Measurements from ENCODE around the gene DOCK9.

DOCK9 gene

DNA sequence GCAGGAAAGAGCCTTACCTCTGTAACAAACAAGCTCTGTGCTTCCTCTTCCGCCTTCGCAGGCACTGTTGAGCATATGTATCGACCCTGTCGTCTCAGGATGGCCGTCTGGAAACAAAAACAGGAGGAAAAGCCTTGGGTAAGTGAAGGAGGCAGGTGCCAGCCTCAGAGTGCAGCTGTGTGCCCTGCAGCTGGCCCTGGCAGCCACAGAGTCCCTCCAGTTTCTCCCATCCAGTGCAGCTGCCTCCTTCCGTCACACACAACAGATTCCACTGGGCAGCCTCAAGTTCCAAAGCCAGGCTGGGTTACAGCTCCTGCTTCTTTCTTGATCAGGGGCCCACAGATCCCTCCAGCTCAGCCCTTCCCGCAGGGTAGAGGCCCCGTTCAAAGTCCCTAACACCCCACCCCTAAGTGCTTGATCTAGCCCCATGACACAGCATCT, 47.7 kb downstream of the DOCK9 start:
- Mint-ChIP-seq H3K27me3 (no peaks in the 10 kb centered on the region), H3K4me1 (ENCODE audit: low read depth) (peaks cover 22% of the 10 kb centered on the region), H3K27ac (peak overlapping the region; percentile 91), H3K36me3 (ENCODE audit: low read depth) (peaks cover 59% of the 10 kb centered on the region), H3K4me3 (peak overlapping the region; percentile 60), H3K9me3 (peaks cover 16% of the 10 kb centered on the region)
- DNase-seq: peak; percentile 37

DNA sequence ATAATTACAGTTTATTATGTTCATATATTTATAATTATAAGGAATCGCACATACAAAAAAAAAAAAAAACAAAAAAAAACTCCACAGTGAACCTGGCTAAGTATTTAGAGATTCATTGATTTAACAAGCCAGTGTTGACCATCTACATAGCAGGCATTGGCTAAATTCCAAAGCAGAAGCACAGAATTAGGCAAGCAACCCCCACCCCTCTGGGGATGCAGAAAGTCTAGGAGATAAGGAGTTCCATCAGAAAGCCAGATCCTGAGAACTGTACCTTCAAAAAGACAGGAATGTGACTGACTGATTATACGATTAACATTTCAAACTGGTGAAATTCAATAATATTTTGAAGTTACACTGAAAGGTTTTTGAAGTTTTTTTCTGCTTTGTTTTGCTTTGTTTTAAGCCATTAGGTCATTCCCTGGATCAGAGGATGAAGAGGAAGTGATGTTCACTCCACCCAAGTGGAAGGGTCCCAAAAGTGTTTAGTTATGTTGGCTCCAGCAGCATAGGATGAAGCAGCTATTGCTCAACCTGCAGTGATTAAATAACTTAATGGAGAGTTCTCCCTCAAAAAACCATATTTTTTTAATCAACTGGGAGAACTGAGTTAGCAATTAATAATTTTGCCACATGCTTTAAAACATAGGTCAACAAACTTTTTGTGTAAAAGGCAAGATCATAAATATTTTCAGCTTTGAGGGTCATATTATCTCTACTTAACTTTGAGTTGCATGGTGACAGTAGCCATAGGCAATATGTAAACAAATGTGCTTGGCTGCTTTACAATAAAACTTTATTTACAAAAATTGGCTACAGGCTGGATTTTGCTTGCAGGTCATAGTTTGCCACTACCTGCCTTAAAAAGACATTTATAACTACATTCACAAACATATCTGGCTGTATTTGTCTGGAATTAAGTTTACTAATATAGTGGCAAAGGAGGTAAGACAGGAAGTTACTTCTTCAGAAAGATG, 49.6 kb downstream of the DOCK9 start:
- Mint-ChIP-seq H3K4me3 (no peak overlapping the region), H3K4me1 (ENCODE audit: low read depth) (peaks cover 19% of the 10 kb centered on the region), H3K27me3 (no peaks in the 10 kb centered on the region), H3K27ac (no peak overlapping the region), H3K36me3 (ENCODE audit: low read depth) (peaks cover 58% of the 10 kb centered on the region), H3K9me3 (peaks cover under 1% of the 10 kb centered on the region)
- DNase-seq: no peak

DNA sequence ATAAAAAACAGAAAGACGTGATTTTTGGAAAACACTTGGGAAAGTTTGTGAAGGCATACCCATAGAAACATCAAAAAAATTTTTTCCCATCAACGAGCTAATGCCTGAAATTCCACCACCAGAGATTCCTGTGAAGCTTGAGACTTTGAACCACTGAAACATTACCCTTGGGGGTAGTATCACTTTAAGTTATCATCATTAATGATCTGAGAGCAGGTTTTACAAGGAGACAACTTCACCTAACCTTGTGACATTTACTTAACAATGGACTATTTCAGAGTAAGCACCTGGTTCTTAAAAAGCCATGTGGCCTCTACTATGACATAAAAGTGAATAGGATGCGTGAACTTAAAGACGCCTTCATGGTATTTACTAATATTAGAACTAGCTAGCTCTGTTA, 51.9 kb downstream of the DOCK9 start:
- Mint-ChIP-seq H3K36me3 (ENCODE audit: low read depth) (peaks cover 74% of the 10 kb centered on the region), H3K27ac (no peak overlapping the region), H3K9me3 (no peaks in the 10 kb centered on the region), H3K4me3 (no peak overlapping the region), H3K4me1 (ENCODE audit: low read depth) (peaks cover 20% of the 10 kb centered on the region), H3K27me3 (no peaks in the 10 kb centered on the region)
- DNase-seq: no peak

DNA sequence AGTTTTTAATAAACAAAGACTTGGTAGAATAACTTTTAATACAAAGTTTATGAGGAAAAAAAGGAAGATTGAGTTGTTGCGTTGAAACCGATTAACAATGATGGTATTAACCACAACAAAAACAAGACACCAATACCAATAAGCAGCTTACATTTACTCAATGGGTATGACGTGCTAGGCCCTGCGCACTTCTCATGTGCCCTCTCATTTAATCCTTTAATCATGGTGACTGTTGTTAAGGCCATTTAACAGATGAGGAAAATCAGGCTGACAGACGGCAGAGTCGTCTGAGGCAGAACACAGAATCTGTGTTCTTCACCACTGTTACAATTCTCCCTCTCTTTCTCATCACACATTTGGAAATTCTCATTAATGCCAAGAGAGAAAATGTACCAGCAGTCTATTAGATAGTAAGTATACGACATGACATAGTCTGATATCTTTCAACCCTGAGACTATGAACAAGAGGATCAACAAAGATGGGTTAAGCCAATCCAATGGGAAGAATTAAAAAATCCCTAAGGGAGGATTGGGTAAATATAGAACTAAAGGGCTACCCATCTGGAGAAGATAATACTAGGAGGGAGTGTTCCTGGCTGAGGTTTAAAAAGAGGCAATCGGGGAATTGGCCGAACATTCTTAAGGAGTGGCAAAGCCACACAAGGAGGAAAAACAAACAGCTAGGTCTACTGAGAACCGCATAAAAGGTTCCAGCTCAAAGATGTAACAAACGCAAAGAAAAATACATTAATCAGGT, 54.0 kb downstream of the DOCK9 start:
- H3K36me3 Mint-ChIP-seq (ENCODE audit: low read depth): peaks cover 82% of the 10 kb centered on the region
- no peak for DNase-seq
- H3K27me3 Mint-ChIP-seq: no peaks in the 10 kb centered on the region
- H3K27ac Mint-ChIP-seq: no peak overlapping the region
- peaks cover 27% of the 10 kb centered on the region for H3K4me1 Mint-ChIP-seq (ENCODE audit: low read depth)
- no peaks in the 10 kb centered on the region for H3K9me3 Mint-ChIP-seq
- no peak overlapping the region for H3K4me3 Mint-ChIP-seq

DNA sequence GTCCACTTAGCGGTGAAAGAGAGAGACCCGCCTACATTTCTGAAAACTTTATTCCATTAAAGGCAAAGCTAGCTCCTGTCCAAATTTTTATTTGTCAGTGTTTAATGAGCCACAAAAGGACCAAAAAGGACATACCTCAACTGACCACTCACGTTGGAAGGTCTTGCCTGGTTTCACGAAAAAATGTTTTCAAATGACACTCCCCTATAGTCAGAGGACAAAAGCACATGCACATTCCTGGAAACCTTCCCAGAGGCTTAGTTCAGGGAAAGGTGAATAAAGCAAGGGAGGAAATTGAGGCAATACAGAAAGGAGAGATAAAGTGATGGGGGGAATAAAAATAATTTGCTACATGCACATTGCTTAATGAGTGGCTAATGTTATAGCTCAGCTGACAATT, 55.6 kb downstream of the DOCK9 start:
- Mint-ChIP-seq H3K27ac (no peak overlapping the region), H3K27me3 (no peaks in the 10 kb centered on the region), H3K9me3 (no peaks in the 10 kb centered on the region), H3K36me3 (ENCODE audit: low read depth) (peaks cover 87% of the 10 kb centered on the region), H3K4me1 (ENCODE audit: low read depth) (peaks cover 36% of the 10 kb centered on the region), H3K4me3 (no peak overlapping the region)
- DNase-seq: no peak

DNA sequence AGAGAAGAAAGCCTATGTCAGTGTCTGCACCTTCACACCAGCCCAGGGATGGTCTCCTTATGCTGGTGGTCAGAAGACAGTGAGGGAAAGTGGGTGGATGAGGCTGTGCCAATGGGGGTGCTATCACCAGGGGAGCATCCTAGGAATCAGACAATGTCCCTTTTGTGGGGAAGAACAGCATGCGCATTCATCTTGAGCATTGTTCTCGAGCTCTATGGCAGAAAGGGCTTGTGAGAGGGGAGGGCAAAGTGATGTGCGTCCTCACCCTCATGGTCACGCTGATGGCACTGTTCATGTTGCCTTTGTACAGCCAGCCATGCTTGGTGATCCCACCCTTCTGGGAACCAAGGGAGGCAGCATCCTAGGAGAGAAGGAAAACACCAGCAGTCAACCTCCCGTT, 56.1 kb downstream of the DOCK9 start:
- no peak for DNase-seq
- no peak overlapping the region for H3K27ac Mint-ChIP-seq
- H3K4me3 Mint-ChIP-seq: no peak overlapping the region
- no peaks in the 10 kb centered on the region for H3K9me3 Mint-ChIP-seq
- H3K4me1 Mint-ChIP-seq (ENCODE audit: low read depth): peaks cover 36% of the 10 kb centered on the region
- H3K27me3 Mint-ChIP-seq: no peaks in the 10 kb centered on the region
- H3K36me3 Mint-ChIP-seq (ENCODE audit: low read depth): peaks cover 87% of the 10 kb centered on the region

DNA sequence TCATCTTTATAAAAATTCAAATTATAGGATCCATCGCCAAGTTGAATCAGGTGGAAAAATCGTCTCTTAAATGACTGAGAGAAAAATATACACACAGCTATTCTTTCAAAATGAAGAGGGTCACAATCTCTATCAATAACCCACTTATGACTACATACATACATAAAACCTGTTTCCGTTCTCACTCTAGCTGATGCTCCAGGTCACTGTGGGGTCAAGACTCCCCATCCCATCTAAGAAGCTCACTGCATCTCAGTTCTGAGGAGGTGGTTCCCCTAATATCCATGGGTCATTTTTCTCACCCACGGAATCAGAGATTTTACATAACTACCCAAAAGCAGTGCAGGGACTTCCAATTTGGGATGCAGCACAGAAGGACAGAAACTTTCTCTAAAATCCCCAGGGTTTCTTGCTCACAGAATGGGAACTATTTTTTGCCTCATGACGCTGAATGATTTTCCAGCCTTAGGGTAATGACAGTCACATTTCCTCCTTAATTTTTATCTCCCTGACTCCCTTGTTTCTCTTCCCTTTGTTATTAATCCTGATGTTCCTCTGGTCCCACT, 56.8 kb downstream of the DOCK9 start:
- Mint-ChIP-seq H3K36me3 (ENCODE audit: low read depth) (peaks cover 84% of the 10 kb centered on the region), H3K9me3 (no peaks in the 10 kb centered on the region), H3K27me3 (no peaks in the 10 kb centered on the region), H3K4me3 (no peak overlapping the region), H3K27ac (no peak overlapping the region), H3K4me1 (ENCODE audit: low read depth) (peaks cover 40% of the 10 kb centered on the region)
- DNase-seq: no peak

DNA sequence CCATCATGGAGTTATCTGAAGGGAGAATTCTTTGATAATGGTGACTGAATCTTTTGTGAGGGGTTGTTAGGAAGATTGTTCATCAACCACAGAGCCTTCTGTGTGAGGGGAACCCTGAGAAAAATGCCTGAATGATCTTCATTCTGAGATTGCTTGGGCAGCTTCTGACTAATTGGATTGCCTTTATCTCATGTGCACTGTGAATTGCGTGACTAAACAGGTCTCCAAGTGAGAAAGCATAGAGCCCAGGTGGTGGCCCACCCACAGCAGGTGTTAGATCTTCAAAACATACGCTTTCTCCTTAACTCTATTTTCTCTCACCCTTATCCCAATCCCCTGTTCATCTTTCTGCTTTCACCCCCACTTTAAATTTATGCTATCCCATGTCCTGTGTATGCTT, 58.3 kb downstream of the DOCK9 start:
- DNase-seq: no peak
- Mint-ChIP-seq H3K4me3 (no peak overlapping the region), H3K9me3 (no peaks in the 10 kb centered on the region), H3K27ac (peak overlapping the region; percentile 84), H3K4me1 (ENCODE audit: low read depth) (peaks cover 48% of the 10 kb centered on the region), H3K36me3 (ENCODE audit: low read depth) (peaks cover 89% of the 10 kb centered on the region), H3K27me3 (no peaks in the 10 kb centered on the region)

DNA sequence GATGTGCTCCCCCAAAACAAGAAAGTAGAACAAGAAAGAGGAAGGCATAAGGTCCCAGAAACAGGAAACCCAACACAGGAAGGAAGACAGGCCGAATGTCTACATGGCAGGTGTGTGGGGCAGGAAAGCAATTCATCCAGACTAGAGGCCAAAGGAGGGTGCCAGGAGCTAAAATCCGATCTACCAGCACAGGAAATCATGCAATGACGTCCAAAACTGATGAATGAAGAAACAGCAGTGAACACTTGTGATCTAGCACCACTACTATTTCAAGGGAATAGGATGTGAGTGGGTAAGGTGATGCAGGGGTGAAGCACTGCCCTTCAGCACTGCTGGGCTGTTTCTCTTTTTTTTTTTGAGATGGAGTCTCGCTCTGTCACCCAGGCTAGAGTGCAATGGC, 59.1 kb downstream of the DOCK9 start:
- no peak overlapping the region for H3K4me3 Mint-ChIP-seq

DNA sequence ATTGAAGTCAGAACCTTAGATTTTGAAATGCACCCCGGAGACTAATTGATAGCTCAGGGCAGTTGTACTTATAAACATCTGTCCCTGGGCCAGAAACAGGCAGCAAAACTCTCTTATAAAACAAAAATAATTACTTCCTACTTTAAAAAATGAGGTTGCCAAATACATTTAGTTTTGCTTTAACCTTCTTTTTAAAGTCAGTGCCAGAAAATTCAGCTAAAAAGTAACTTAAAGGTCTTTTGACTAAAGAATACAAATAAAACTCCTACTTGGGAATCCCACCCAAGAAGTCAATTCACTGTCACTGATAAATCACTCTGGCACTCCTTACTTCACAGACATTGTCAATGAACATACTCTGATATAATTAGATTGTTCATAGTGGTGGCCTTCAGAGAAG, 60.7 kb downstream of the DOCK9 start:
- Mint-ChIP-seq H3K4me3 (no peak overlapping the region), H3K36me3 (ENCODE audit: low read depth) (peaks cover 83% of the 10 kb centered on the region), H3K9me3 (no peaks in the 10 kb centered on the region), H3K27me3 (no peaks in the 10 kb centered on the region), H3K27ac (no peak overlapping the region), H3K4me1 (ENCODE audit: low read depth) (peaks cover 63% of the 10 kb centered on the region)
- DNase-seq: no peak

More for the DNA sequence above, 59.1 kb downstream of the DOCK9 start:
- peaks cover 89% of the 10 kb centered on the region for H3K36me3 Mint-ChIP-seq (ENCODE audit: low read depth)
- peak overlapping the region; percentile 84 for H3K27ac Mint-ChIP-seq
- no peaks in the 10 kb centered on the region for H3K27me3 Mint-ChIP-seq
- peaks cover 52% of the 10 kb centered on the region for H3K4me1 Mint-ChIP-seq (ENCODE audit: low read depth)
- DNase-seq: no peak
- no peaks in the 10 kb centered on the region for H3K9me3 Mint-ChIP-seq

DNA sequence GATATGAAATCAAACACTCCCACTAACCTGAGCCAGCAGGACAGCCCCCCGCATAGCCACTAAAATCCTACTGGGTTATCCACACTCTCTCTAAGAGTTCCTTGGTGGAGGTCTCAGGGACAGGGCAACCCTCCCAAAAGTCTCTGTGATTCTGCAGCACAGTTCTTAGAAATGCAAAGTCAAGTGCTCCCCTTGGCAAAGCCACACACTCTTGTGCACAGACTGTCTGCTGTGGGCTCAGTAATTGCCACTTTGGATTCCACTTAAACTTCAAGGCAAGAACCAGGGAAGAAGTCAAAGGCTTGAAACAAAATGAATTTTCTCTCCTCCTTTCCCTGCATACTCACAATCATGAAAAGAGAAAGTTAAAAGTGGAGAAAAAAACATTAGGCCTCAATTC, 61.5 kb downstream of the DOCK9 start:
- DNase-seq: no peak
- Mint-ChIP-seq H3K4me3 (no peak overlapping the region), H3K9me3 (no peaks in the 10 kb centered on the region), H3K36me3 (ENCODE audit: low read depth) (peaks cover 76% of the 10 kb centered on the region), H3K27me3 (no peaks in the 10 kb centered on the region), H3K27ac (no peak overlapping the region), H3K4me1 (ENCODE audit: low read depth) (peaks cover 62% of the 10 kb centered on the region)

DNA sequence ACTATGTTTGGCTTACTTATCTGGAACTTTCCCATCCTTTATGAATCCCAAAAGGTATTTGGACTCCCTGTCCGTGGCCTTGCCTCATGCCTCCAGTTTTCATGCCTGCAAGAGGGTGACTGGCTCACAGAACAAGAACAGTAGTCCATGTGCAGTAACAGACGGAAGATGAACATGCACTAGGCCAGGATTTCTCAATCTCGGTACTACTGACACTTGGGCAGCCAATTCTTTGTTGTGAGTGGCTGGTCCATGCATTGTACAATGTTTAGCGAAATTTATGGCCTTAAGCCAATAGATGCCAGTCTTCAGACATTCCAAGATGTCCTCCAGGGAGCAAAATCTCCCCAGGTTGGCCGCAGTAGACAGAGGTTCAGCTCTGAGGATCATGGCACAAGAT, 61.9 kb downstream of the DOCK9 start:
- no peaks in the 10 kb centered on the region for H3K27me3 Mint-ChIP-seq
- H3K27ac Mint-ChIP-seq: no peak overlapping the region
- H3K36me3 Mint-ChIP-seq (ENCODE audit: low read depth): peaks cover 71% of the 10 kb centered on the region
- no peak overlapping the region for H3K4me3 Mint-ChIP-seq
- no peaks in the 10 kb centered on the region for H3K9me3 Mint-ChIP-seq
- no peak for DNase-seq
- peaks cover 63% of the 10 kb centered on the region for H3K4me1 Mint-ChIP-seq (ENCODE audit: low read depth)

DNA sequence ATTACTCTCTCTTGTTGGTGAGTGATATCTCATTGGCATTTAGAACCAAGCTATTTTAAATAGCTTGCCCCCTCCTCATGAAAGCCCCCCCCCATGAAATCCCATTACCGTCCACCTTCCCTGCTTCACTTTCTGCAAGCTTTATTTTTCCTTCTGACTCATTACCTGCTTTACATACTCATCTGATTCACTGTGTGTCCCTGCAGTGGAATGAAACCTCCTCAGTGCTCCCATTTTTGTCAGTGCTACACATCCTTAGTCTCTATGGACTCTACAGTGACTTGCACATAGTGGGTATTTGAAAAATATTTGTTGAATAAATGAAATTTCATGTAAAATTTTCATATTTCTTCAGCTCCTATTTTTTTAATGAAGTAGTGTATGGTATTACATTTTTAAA, 62.3 kb downstream of the DOCK9 start:
- DNase-seq: no peak
- peaks cover 64% of the 10 kb centered on the region for H3K4me1 Mint-ChIP-seq (ENCODE audit: low read depth)
- peaks cover 67% of the 10 kb centered on the region for H3K36me3 Mint-ChIP-seq (ENCODE audit: low read depth)
- H3K27me3 Mint-ChIP-seq: no peaks in the 10 kb centered on the region
- no peak overlapping the region for H3K4me3 Mint-ChIP-seq
- H3K27ac Mint-ChIP-seq: no peak overlapping the region
- no peaks in the 10 kb centered on the region for H3K9me3 Mint-ChIP-seq

DNA sequence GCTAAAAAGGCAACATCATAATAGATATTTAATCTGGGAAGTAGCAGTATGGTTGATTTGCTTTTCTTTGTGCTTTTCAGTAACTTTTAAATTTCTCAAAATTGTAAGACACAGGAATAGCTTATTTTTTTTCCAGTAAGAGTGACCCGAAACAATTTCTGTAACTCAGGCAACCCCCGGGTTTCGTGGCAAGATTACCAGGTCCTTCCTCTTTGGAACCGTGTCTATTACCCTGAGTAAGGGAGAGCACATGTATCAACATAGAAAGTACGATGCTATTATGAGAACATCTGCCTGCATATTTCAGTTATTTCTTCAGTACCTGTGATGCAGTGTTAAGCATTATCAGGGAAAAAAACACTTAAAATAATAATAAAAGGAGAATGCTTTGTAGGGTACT, 64.1 kb downstream of the DOCK9 start:
- no peaks in the 10 kb centered on the region for H3K27me3 Mint-ChIP-seq
- H3K9me3 Mint-ChIP-seq: no peaks in the 10 kb centered on the region
- no peak overlapping the region for H3K4me3 Mint-ChIP-seq
- peaks cover 62% of the 10 kb centered on the region for H3K36me3 Mint-ChIP-seq (ENCODE audit: low read depth)
- no peak overlapping the region for H3K27ac Mint-ChIP-seq
- DNase-seq: no peak
- H3K4me1 Mint-ChIP-seq (ENCODE audit: low read depth): peaks cover 65% of the 10 kb centered on the region

DNA sequence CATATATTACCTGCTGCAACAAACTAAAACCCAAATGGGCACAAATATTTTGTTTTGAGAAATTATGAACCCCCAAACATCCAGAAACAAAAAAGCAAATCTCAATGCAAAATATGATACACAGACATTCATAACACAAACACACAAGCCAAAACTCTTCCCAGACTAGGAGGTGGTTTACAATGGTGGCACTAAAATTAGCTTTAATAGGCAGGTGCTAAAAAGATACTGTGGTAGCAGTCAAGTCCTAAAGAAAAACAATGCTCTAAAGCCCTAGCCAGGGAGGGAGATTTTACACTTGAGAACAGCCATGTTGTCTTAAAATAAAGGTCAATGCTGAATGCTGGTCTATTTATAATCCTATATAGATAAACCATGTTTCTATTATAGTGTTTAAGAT, 65.0 kb downstream of the DOCK9 start:
- Mint-ChIP-seq H3K4me3 (no peak overlapping the region), H3K27me3 (no peaks in the 10 kb centered on the region), H3K27ac (no peak overlapping the region), H3K4me1 (ENCODE audit: low read depth) (peaks cover 61% of the 10 kb centered on the region), H3K9me3 (no peaks in the 10 kb centered on the region), H3K36me3 (ENCODE audit: low read depth) (peaks cover 54% of the 10 kb centered on the region)
- no peak for DNase-seq
